Measurements from ENCODE around the gene CACNA1A. TPM values are rescaled to one million over a fixed set of nuclear protein-coding genes. Genes with fewer than 3 reads are reported as not detected.

The CACNA1A gene
- total RNA-seq, 1 donor from 2014 or later = 0.42 TPM

DNA sequence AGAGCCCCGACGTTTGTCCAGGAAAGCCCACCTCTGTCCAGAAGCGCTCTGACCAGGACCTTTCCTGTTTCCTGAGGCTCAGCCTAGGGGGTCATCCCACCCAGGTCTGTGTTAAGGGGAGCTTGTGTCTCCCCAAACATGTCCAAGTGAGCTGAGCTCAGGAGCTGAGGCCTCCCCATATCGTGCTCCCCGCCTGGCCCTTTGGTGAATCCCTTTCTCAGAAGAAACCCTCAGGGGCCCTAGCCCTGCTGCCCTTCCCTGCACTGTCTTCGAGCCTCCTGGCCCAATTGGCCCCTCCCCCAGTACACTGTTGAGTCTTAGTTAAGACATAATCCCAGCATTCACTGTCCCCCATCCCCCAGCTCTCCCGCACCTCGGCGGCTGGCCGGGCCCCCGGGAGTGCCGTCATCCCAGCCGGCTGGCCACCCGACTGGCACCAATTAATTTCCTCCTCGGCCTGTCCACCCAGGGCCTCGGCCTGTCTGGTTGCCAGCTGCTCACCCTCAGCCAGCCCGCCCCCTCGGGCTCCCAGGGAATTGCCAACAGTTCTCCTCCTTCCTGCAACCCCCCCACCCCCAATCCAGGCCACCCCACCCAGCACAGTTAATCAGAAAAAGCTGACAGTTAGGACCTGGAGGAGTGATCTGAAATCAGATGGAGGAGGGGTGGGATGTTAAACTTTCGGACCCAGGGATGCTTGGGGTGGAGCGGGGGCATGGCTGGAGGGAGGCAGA is 342.5 kb downstream of the CACNA1A start:
- Mint-ChIP-seq H3K27me3 (ENCODE audit: low read depth) (no peaks in the 10 kb centered on the region), H3K4me3 (ENCODE audit: unreplicated experiment) (peak overlapping the region; percentile 55), H3K4me1 (ENCODE audit: low read depth) (peaks cover 59% of the 10 kb centered on the region), H3K9me3 (ENCODE audit: low read depth) (no peaks in the 10 kb centered on the region), H3K27ac (ENCODE audit: unreplicated experiment) (peak overlapping the region; percentile 98), H3K36me3 (ENCODE audit: low read depth) (no peaks in the 10 kb centered on the region)
- TF ChIP-seq, protein P1, sequence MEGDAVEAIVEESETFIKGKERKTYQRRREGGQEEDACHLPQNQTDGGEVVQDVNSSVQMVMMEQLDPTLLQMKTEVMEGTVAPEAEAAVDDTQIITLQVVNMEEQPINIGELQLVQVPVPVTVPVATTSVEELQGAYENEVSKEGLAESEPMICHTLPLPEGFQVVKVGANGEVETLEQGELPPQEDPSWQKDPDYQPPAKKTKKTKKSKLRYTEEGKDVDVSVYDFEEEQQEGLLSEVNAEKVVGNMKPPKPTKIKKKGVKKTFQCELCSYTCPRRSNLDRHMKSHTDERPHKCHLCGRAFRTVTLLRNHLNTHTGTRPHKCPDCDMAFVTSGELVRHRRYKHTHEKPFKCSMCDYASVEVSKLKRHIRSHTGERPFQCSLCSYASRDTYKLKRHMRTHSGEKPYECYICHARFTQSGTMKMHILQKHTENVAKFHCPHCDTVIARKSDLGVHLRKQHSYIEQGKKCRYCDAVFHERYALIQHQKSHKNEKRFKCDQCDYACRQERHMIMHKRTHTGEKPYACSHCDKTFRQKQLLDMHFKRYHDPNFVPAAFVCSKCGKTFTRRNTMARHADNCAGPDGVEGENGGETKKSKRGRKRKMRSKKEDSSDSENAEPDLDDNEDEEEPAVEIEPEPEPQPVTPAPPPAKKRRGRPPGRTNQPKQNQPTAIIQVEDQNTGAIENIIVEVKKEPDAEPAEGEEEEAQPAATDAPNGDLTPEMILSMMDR (IDR thresholded peaks at IDR 0.05) = peak; percentile 11
- DNase-seq (ENCODE audit: low spot score) = no peak

DNA sequence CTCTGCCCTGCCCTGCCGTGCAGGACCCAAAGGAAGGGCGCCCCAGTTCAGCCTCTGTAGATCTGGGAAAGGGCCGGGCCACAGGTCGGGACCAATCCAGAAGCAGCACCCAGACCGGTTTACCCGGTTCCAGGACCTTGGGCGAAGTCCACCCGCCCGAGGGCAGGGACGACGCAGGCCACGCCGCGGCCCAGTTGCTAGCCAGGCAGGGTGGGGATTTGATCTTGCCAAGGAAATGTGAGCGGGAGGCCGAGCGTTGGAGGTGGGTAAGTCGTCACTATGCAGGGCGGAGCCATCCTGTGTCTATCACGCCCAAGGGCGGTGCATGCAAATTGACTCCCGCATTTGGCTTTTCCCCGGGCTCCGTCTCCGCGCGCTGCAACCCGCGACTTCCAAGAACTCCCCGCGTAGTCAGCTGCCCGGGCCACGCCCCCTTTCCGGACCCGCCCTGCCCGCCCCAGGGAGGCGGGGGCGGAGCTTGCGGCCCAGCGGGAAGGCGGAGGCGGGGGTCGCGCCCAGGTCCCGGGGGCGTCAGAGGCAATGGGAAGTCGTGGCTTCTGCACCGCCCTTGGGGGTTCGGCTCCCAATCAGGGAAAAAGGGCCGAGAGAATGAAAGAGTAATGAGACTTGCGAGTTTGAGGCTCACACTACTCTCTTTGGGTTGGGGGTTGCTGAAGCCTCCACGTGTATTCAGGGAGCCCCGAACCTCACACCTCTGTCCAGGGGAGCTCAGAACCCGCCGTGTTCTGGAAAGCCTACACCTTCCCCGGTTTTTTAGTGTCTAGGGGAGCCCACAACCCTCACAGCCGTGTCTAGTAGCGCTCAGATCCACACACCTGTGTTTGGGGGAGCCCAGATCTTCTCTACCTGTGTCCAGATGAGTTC is 343.3 kb downstream of the CACNA1A start:
- no peaks in the 10 kb centered on the region for H3K9me3 Mint-ChIP-seq (ENCODE audit: low read depth)
- no peak for DNase-seq (ENCODE audit: low spot score)
- peak overlapping the region; percentile 98 for H3K27ac Mint-ChIP-seq (ENCODE audit: unreplicated experiment)
- H3K36me3 Mint-ChIP-seq (ENCODE audit: low read depth) = no peaks in the 10 kb centered on the region
- H3K27me3 Mint-ChIP-seq (ENCODE audit: low read depth) = no peaks in the 10 kb centered on the region
- peaks cover 51% of the 10 kb centered on the region for H3K4me1 Mint-ChIP-seq (ENCODE audit: low read depth)
- TF ChIP-seq, protein P1 (IDR thresholded peaks at IDR 0.05) = no peak
- H3K4me3 Mint-ChIP-seq (ENCODE audit: unreplicated experiment) = peak overlapping the region; percentile 55

DNA sequence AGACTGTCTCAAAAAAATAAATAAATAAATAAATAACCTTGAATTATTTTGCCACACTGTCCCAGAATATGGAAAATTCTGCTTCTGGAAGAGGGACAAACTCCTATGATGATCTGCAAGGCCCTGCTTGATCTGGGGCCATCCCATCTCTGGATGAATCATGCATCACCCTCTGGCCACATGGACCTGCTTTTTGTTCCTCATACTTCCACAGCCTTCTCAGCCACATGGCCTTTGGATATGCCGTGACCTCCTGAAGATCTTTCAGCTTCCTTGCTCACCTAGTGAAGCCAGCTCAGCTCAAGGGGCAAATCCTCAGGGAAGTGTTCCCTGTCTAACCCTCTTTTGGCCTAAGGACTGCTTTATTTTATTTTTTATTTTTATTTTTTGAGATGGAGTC is 345.7 kb downstream of the CACNA1A start:
- no peak for DNase-seq (ENCODE audit: low spot score)
- Mint-ChIP-seq H3K27me3 (ENCODE audit: low read depth) (no peaks in the 10 kb centered on the region), H3K4me3 (ENCODE audit: unreplicated experiment) (no peak overlapping the region)

DNA sequence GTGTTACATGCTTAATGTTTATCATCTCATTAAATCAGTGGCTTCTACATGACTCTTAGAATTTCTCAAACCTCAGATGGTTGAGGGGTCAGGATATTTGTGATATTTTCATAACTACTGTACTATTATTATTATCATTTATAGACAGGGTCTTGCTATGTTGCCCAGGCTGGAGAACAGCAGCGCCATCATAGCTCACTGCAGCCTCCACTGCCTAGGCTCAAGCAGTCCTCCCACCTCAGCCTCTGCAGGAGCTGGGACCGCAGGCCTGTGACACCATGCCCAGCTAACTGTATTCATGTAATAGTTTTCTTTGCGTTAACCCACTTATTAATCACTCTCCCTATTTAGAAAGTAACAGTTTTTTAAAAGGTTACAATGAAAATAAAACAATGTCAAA is 346.6 kb downstream of the CACNA1A start:
- no peaks in the 10 kb centered on the region for H3K27me3 Mint-ChIP-seq (ENCODE audit: low read depth)
- H3K4me3 Mint-ChIP-seq (ENCODE audit: unreplicated experiment) = no peak overlapping the region
- no peaks in the 10 kb centered on the region for H3K36me3 Mint-ChIP-seq (ENCODE audit: low read depth)
- no peaks in the 10 kb centered on the region for H3K9me3 Mint-ChIP-seq (ENCODE audit: low read depth)
- peaks cover 36% of the 10 kb centered on the region for H3K4me1 Mint-ChIP-seq (ENCODE audit: low read depth)
- H3K27ac Mint-ChIP-seq (ENCODE audit: unreplicated experiment) = no peak overlapping the region
- no peak for DNase-seq (ENCODE audit: low spot score)
- TF ChIP-seq, protein P1 (IDR thresholded peaks at IDR 0.05) = no peak

More for the DNA sequence above, 345.7 kb downstream of the CACNA1A start:
- no peak overlapping the region for H3K27ac Mint-ChIP-seq (ENCODE audit: unreplicated experiment)
- TF ChIP-seq, protein P1 (IDR thresholded peaks at IDR 0.05) = no peak
- no peaks in the 10 kb centered on the region for H3K9me3 Mint-ChIP-seq (ENCODE audit: low read depth)
- peaks cover 39% of the 10 kb centered on the region for H3K4me1 Mint-ChIP-seq (ENCODE audit: low read depth)
- no peaks in the 10 kb centered on the region for H3K36me3 Mint-ChIP-seq (ENCODE audit: low read depth)

All from chondrocyte (in vitro differentiated cells).